ENCODE data around the gene TMEM131.

Gene TMEM131

GRCh38 chr2:97758131-97758705, 237.5 kb downstream of the TMEM131 start:
- TF ChIP-seq CTCF (IDR thresholded peaks at IDR 0.05): no peak
- Histone ChIP-seq H3K4me1 (peaks cover 0 to 5% (median 0%) of the 10 kb centered on the region in 4 donors), H3K4me3 (no peak overlapping the region), H3K36me3 (peaks cover 72 to 90% (median 83%) of the 10 kb centered on the region in 3 donors), H3K27ac (no peak overlapping the region), H3K9me3 (no peaks in the 10 kb centered on the region), H3K27me3 (no peaks in the 10 kb centered on the region)
- no peak for DNase-seq
- intact Hi-C loops (cut with DNase I; ENCODE audit: low total_unique reads): no loop called here

- H3K27ac ChIP-seq: no peak overlapping the region
- no peak for DNase-seq
- intact Hi-C loops (cut with DNase I; ENCODE audit: low total_unique reads): no loop called here
- peaks cover 68 to 84% (median 76%) of the 10 kb centered on the region in 3 donors for H3K36me3 ChIP-seq
- no peak for TF ChIP-seq CTCF (IDR thresholded peaks at IDR 0.05)
- H3K4me1 ChIP-seq: peaks cover 0 to 5% (median 0%) of the 10 kb centered on the region in 4 donors
- no peak overlapping the region for H3K4me3 ChIP-seq
- no peaks in the 10 kb centered on the region for H3K27me3 ChIP-seq
- H3K9me3 ChIP-seq: no peaks in the 10 kb centered on the region
Measured at GRCh38 chr2:97757062-97757461, 238.7 kb downstream of the TMEM131 start.

GRCh38 chr2:97755491-97755890, 240.3 kb downstream of the TMEM131 start:
- DNase-seq: no peak
- peaks cover 52 to 78% (median 67%) of the 10 kb centered on the region in 3 donors for H3K36me3 ChIP-seq
- no peak for TF ChIP-seq CTCF (IDR thresholded peaks at IDR 0.05)
- peaks cover 0 to 5% (median 0%) of the 10 kb centered on the region in 4 donors for H3K4me1 ChIP-seq
- H3K4me3 ChIP-seq: no peak overlapping the region
- H3K9me3 ChIP-seq: no peaks in the 10 kb centered on the region
- H3K27ac ChIP-seq: no peak overlapping the region
- no peaks in the 10 kb centered on the region for H3K27me3 ChIP-seq
- intact Hi-C loops (cut with DNase I; ENCODE audit: low total_unique reads): no loop called here

- no peak for DNase-seq
- Histone ChIP-seq H3K9me3 (no peaks in the 10 kb centered on the region), H3K4me1 (peaks cover 0 to 5% (median 0%) of the 10 kb centered on the region in 4 donors), H3K4me3 (no peak overlapping the region), H3K27ac (no peak overlapping the region), H3K27me3 (no peaks in the 10 kb centered on the region), H3K36me3 (peaks cover 46 to 71% (median 60%) of the 10 kb centered on the region in 3 donors)
- no peak for TF ChIP-seq CTCF (IDR thresholded peaks at IDR 0.05)
- intact Hi-C loops (cut with DNase I; ENCODE audit: low total_unique reads): no loop called here
Measured at GRCh38 chr2:97754690-97755346, 240.9 kb downstream of the TMEM131 start.

GRCh38 chr2:97752342-97753334, 243.1 kb downstream of the TMEM131 start:
- Histone ChIP-seq H3K36me3 (peaks cover 28 to 49% (median 42%) of the 10 kb centered on the region in 3 donors), H3K4me1 (no peaks in the 10 kb centered on the region), H3K27ac (no peak overlapping the region), H3K27me3 (no peaks in the 10 kb centered on the region), H3K9me3 (no peaks in the 10 kb centered on the region), H3K4me3 (no peak overlapping the region)
- TF ChIP-seq CTCF (IDR thresholded peaks at IDR 0.05): no peak
- intact Hi-C loops (cut with DNase I; ENCODE audit: low total_unique reads): no loop called here
- no peak for DNase-seq

All from tibial artery (tissue), 4 donors.